HG02798 (cell line): Measurements from ENCODE around the gene C3orf62.

ENCODE experiments used
- ATAC-seq: cut with Tn5 transposase; IDR thresholded peaks from one replicate; pipeline ENCODE4 v1.9.1; 2021; ENCODE audit warnings: mild to moderate bottlenecking; ENCODE audit not compliant: unreplicated experiment, poor library complexity

Gene C3orf62

DNA sequence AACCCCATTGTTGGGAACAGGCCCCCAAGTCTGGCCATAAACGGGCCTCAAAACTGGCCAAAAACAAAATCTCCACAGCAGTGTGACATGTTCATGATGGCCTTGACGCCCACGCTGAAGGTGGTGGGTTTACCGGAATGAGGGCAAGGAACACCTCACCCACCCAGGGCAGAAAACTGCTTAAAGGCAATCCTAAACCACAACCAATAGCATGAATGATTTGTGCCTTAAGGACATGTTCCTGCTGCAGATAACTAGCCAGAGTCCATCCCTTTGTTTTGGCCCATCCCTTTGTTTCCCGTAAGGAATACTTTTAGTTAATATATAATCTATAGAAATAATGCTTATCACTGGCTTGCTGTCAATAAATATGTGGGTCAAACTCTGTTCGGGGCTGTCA lies 57.9 kb downstream of the C3orf62 start:
- no peak for ATAC-seq
